HG03432 (cell line): ENCODE measurements around the gene PTPRE.
"Not testable (repeated sequence)": the region's sequence is repeated elsewhere in the genome, so short reads cannot be mapped to it uniquely, and the experiment has no call there.

ENCODE experiments used
- ATAC-seq: cut with Tn5 transposase; IDR thresholded peaks from one replicate; pipeline ENCODE4 v1.9.1; 2021; ENCODE audit warnings: mild to moderate bottlenecking, moderate library complexity; ENCODE audit not compliant: unreplicated experiment

The PTPRE gene

GRCh38 chr10:128086003-128086863 lies 179.3 kb downstream of the PTPRE start:
- no peak for ATAC-seq

- no peak for ATAC-seq
These were observed 180.4 kb downstream of the PTPRE start for GRCh38 chr10:128087146-128087883.

- ATAC-seq = peak; percentile 40
These were observed 181.2 kb downstream of the PTPRE start for GRCh38 chr10:128087884-128088709.

DNA sequence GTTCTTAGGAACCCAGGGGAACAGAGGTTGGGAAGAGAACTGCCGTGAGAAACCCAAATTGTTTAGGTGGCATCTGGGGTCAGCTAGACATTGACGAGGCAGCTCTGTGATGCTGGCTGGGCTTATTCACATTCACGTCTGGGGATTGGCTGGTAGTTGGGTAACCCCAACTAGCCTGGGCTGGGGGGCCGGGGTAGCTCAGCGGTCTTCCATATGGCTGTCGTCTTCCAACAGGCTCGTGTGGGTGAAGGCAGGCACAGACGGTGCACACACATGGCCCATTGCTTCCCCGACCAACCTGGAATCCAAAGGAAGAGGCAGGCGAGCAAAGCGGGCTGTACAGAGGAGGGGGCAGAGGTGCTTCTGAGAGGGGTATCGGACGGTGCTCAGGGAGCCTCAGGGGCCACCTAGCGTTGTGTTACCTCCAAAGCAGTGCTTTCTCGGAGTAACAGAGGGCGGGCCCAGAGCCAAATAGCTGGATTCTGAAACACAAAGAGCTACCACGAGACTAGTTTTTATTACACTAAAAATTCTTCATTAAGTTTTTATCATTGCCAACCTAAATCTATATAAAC lies 184.8 kb downstream of the PTPRE start:
- ATAC-seq = no peak

GRCh38 chr10:128092454-128092853 lies 185.6 kb downstream of the PTPRE start:
- no peak for ATAC-seq

DNA sequence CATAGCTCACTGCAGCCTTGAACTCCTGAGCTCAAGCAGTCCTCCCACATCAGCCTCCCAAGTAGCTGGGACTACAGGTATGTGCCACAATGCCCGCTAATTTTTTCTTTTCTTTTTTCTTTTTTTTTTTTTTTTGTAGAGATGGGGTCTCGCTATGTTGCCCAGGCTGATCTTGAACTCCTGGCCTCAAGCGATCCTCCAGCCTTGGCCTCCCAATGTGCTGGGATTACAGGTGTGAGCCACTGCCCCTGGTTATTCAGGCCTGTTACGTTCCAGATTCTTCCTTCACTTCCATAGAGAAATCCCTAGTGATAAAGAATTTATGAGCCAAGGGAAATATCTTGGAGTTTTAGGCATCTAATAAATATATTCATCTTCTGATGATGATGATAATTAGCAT lies 187.7 kb downstream of the PTPRE start:
- ATAC-seq = not testable (repeated sequence)

- no peak for ATAC-seq
These were observed 188.3 kb downstream of the PTPRE start for GRCh38 chr10:128095027-128095752.

DNA sequence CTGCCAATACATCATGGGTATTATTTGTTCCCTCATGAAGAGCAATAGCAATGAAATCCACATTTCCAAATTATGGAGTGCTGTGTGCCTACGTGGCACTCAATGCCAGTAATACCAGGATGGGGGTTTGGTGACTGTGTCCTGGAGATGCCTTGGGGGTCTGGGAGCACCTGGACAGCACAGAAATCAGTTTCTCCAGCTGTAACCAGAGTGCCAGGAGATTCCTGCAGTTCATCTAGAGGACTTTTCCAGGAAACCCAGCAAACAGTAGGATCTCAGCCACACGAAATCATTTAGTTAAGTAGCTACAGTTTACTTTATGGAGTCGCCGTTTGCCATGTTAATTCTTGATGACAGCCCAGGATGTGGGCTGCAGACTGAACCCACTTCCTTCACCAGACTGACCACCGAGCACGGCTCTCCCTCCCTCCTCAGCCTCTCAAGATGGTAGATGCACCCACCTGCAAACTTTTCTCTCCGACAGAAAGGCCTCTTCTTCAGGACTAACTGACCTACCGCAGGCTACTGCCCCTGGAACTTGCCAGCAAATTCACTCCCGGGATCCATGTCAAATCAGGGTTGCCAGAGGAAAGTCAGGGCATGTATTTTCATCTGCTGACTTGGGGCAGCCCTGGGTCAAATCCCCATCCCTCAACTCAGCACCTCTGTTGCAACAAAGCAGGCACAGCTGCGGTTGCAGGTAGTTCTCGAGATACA lies 189.0 kb downstream of the PTPRE start:
- ATAC-seq = no peak

GRCh38 chr10:128096486-128097199 lies 189.7 kb downstream of the PTPRE start:
- ATAC-seq = no peak

GRCh38 chr10:128097783-128098182 lies 190.9 kb downstream of the PTPRE start:
- ATAC-seq = no peak

DNA sequence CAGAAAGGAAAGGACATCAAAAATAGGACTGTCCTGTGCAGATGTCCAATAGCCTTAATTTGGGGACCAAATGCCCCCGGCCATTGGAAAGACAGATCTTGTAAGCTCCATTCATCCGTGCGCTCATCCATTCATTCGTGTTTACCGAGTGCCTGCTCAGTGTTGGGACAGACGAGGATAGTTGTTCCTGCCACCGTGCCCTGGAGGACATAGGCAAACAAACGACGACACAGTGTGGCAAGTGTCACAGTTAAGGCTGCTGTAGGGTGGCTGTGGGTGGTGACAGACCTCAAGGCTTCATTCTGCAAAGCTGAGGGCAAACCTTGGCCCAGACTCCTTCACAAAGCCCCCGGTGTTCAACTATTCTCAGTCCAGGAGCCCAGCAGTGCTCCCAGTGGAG lies 191.7 kb downstream of the PTPRE start:
- ATAC-seq = no peak

GRCh38 chr10:128099901-128100300 lies 193.0 kb downstream of the PTPRE start:
- ATAC-seq = no peak

DNA sequence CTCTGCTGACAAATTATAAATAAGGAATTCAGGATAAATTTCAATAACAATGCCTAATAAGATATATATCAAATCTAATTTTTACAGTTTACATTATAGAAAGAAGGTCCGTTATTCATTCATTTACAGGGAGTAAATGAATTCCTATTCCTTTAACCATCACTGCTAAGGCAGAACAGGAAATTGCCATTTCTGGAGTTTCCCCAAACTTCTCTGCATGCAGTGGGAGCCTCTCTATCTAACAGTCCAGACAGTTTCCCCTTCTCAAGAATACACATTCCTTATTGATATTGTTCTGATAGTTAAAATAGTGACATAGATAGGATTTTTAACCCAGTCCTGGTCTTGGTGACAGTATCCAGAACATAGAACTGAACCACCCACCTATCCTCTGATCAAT lies 195.0 kb downstream of the PTPRE start:
- ATAC-seq = no peak

GRCh38 chr10:128102480-128103228 lies 195.8 kb downstream of the PTPRE start:
- no peak for ATAC-seq

GRCh38 chr10:128103229-128103714 lies 196.4 kb downstream of the PTPRE start:
- no peak for ATAC-seq

DNA sequence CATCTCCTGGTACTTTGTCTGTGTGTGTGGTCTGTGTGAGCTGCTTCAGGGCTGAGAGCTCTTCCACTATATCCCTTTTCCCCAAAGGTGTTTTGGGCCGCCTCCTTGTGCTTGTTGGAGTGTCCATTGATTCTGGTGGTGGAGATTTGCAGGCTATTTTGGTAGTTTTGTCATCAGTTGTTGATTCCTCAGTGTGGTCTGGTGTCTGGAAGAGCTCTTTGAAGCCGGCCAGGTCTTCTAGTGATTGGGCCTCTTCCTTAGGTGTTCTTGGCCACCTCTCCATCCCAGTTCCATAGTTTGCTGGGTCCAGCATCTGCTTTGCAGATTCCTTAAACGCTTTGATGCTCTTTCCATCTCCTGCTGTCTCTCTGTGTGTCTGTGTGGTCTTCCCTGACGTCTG lies 198.5 kb downstream of the PTPRE start:
- no peak for ATAC-seq

DNA sequence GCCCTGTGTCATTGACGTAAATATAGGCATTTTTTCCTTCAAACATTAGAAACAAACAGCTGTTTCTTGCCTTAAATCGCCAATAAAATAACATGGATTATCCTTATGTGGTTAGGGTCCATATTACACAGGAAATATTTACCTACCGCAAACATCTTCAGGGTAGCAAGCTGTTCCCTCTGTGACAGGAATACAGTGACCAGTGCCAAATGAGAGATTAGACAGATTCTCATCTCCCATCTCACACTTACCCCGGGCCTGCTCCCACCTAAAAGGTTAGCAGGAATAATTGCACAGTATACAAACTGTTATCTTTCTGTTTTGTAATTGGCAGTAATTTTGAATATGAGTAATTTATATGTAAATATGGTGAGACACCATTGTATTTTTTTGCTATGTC lies 202.8 kb downstream of the PTPRE start:
- no peak for ATAC-seq

- ATAC-seq = no peak
These were observed 203.4 kb downstream of the PTPRE start for GRCh38 chr10:128110339-128110738.
